IMR-90 (cell line): ENCODE data around the gene ZGRF1. TPM values are rescaled to one million over a fixed set of nuclear protein-coding genes. Genes with fewer than 3 reads are reported as not detected.

Experiments used
- ATAC-seq: fragments of 200-7000 bp; cut with Tn5 transposase; 2 replicates; pipeline ENCODE4 v1.9.1; 2020; ENCODE audit warnings: low read depth, mild to moderate bottlenecking, moderate library complexity
- BruUV-seq: library from RNA; stranded (reverse); fragments of 400-500 nt; replicated peaks from 2 replicates; lab custom pipeline; 2021; lab: Mats Ljungman, UMichigan
- CTCF ChIA-PET: fragments of 300-600 bp; formaldehyde crosslinking; extraction: SDS; loops from one replicate; lab custom pipeline; 2021; ENCODE audit warnings: antibody characterized with exemption; lab: Yijun Ruan, JAX
- POLR2A ChIA-PET: fragments of 300-600 bp; sonication (Branson Sonifier 250); formaldehyde crosslinking; loops from one replicate; lab custom pipeline; 2022; ENCODE audit warnings: antibody characterized with exemption; ENCODE audit not compliant: unreplicated experiment; lab: Charles Lee
- DNase-seq: peaks from one replicate; pipeline ENCODE4 v3.0.0; 2013
- H2AFZ ChIP-seq: replicated peaks from 2 replicates; pipeline ENCODE3; 2013; ENCODE audit warnings: low read length, mild to moderate bottlenecking; ENCODE audit not compliant: poor library complexity
- H2AK5ac ChIP-seq: 2 replicates; pipeline ENCODE4 v1.6.1; 2013; ENCODE audit warnings: low read depth, low read length, inconsistent platforms
- H2AK9ac ChIP-seq: replicated peaks from 2 replicates; pipeline ENCODE3; 2013; ENCODE audit warnings: mild to moderate bottlenecking, low read depth, low read length, moderate library complexity; ENCODE audit not compliant: poor library complexity
- H2BK120ac ChIP-seq: 2 replicates; pipeline ENCODE4 v1.6.1; 2013; ENCODE audit warnings: low read depth, low read length, inconsistent platforms
- H2BK15ac ChIP-seq: 3 replicates; pipeline ENCODE4 v1.6.1; 2013; ENCODE audit warnings: low read depth, low read length, inconsistent platforms
- H2BK20ac ChIP-seq: 2 replicates; pipeline ENCODE4 v1.6.1; 2013; ENCODE audit warnings: low read depth, mild to moderate bottlenecking, inconsistent platforms, low read length, moderate library complexity
- H2BK5ac ChIP-seq: 2 replicates; pipeline ENCODE4 v1.6.1; 2013; ENCODE audit warnings: mild to moderate bottlenecking, low read depth, low read length, inconsistent platforms; ENCODE audit not compliant: poor library complexity, severe bottlenecking
- H3K14ac ChIP-seq: replicated peaks from 2 replicates; pipeline ENCODE4 v1.6.1; 2013; ENCODE audit warnings: low read depth, low read length, inconsistent platforms
- H3K18ac ChIP-seq: 2 replicates; pipeline ENCODE4 v1.6.1; 2013; ENCODE audit warnings: low read depth, low read length, control low read depth
- H3K23ac ChIP-seq: 2 replicates; pipeline ENCODE4 v1.6.1; 2013; ENCODE audit warnings: low read depth, low read length, inconsistent platforms
- H3K27ac ChIP-seq: 2 replicates; pipeline ENCODE4 v1.5.1; 2013; ENCODE audit warnings: mild to moderate bottlenecking, control low read depth, low read length; ENCODE audit not compliant: insufficient read depth
- H3K27me3 ChIP-seq: 2 replicates; pipeline ENCODE4 v1.6.1; 2013; ENCODE audit warnings: low read length; ENCODE audit not compliant: control insufficient read depth, insufficient read depth
- H3K36me3 ChIP-seq: 2 replicates; pipeline ENCODE4 v1.6.1; 2013; ENCODE audit warnings: low read length, mixed read lengths; ENCODE audit not compliant: control insufficient read depth, insufficient read depth
- H3K4ac ChIP-seq: 2 replicates; pipeline ENCODE4 v1.6.1; 2013; ENCODE audit warnings: low read depth, low read length, inconsistent platforms
- H3K4me1 ChIP-seq: 2 replicates; pipeline ENCODE4 v1.6.1; 2013; ENCODE audit warnings: low read length, mixed read lengths; ENCODE audit not compliant: control insufficient read depth, insufficient read depth
- H3K4me2 ChIP-seq: 2 replicates; pipeline ENCODE4 v1.6.1; 2013; ENCODE audit warnings: low read depth, mild to moderate bottlenecking, control low read depth, low read length, moderate library complexity
- H3K4me3 ChIP-seq: 2 replicates; pipeline ENCODE4 v1.5.1; 2013; ENCODE audit warnings: low read depth, mild to moderate bottlenecking, control low read depth, low read length, moderate library complexity; ENCODE audit not compliant: insufficient read depth
- H3K56ac ChIP-seq: 2 replicates; pipeline ENCODE4 v1.6.1; 2013; ENCODE audit warnings: low read length, inconsistent platforms; ENCODE audit not compliant: insufficient read depth; ENCODE audit errors: extremely low read depth
- H3K79me1 ChIP-seq, 2 experiments: 2 replicates each; pipeline ENCODE4 v1.6.1; 2013; ENCODE audit warnings: low read length in 2 of 2, inconsistent platforms in 1 of 2, low read depth in 1 of 2
- H3K9ac ChIP-seq: 2 replicates; pipeline ENCODE4 v1.6.1; 2013; ENCODE audit warnings: low read depth, low read length, control low read depth
- H3K9me1 ChIP-seq: 2 replicates; pipeline ENCODE4 v1.6.1; 2013; ENCODE audit warnings: low read length, inconsistent platforms; ENCODE audit not compliant: insufficient read depth
- H3K9me3 ChIP-seq: 2 replicates; pipeline ENCODE4 v1.6.1; 2013; ENCODE audit warnings: low read length; ENCODE audit not compliant: control insufficient read depth, insufficient read depth
- H4K20me1 ChIP-seq: 2 replicates; pipeline ENCODE4 v1.6.1; 2013; ENCODE audit warnings: low read length, inconsistent platforms; ENCODE audit not compliant: insufficient read depth
- H4K5ac ChIP-seq: 2 replicates; pipeline ENCODE4 v1.6.1; 2013; ENCODE audit warnings: mild to moderate bottlenecking, low read depth, low read length, control low read depth
- H4K8ac ChIP-seq, 2 experiments: 2 replicates each; pipeline ENCODE4 v1.6.1; 2013; ENCODE audit warnings: low read depth in 2 of 2, low read length in 2 of 2, control low read depth in 1 of 2, inconsistent platforms in 1 of 2
- H4K91ac ChIP-seq: 2 replicates; pipeline ENCODE4 v1.6.1; 2013; ENCODE audit warnings: low read depth, low read length, inconsistent platforms; ENCODE audit not compliant: insufficient read depth
- CEBPB ChIP-seq: IDR thresholded peaks from 2 replicates; pipeline ENCODE4 v1.6.1; 2012; ENCODE audit warnings: low read depth, low read length, improper control_type of control experiment
- CHD1 ChIP-seq: IDR thresholded peaks from 2 replicates; pipeline ENCODE4 v1.6.1; 2012; ENCODE audit warnings: low read depth, low read length, improper control_type of control experiment
- MAFK ChIP-seq: IDR thresholded peaks from 2 replicates; pipeline ENCODE4 v1.6.1; 2012; ENCODE audit warnings: low read depth, low read length, improper control_type of control experiment
- NFE2L2 ChIP-seq: fragments of 150-350 bp; IDR thresholded peaks from 2 replicates; pipeline ENCODE4 v1.6.1; 2016; ENCODE audit warnings: low read depth, mild to moderate bottlenecking, low read length
- POLR2A ChIP-seq: IDR thresholded peaks from 2 replicates; pipeline ENCODE4 v1.6.1; 2012; ENCODE audit warnings: mild to moderate bottlenecking, low read depth, low read length
- RAD21 ChIP-seq: IDR thresholded peaks from 2 replicates; pipeline ENCODE4 v1.6.1; 2012; ENCODE audit warnings: low read length, improper control_type of control experiment
- RCOR1 ChIP-seq: IDR thresholded peaks from 2 replicates; pipeline ENCODE4 v1.6.1; 2012; ENCODE audit warnings: mild to moderate bottlenecking, low read length, improper control_type of control experiment; ENCODE audit not compliant: insufficient replicate concordance
- WGBS, 2 experiments: methylation state at CpG; one replicate each; pipeline versions ENCODE4 v1.1.5 to v1.1.7; 2013; ENCODE audit warnings: missing lambda C conversion rate in 2 of 2; ENCODE audit not compliant: insufficient read length in 1 of 2; ENCODE audit errors: extremely low coverage in 2 of 2; 5-methylcytosine and 5-hydroxymethylcytosine counted together
- dilution Hi-C: fragments of 300-500 bp; cut with HindIII; formaldehyde crosslinking; loops from one replicate; pipeline ENCODE4 v1.14.3; 2018; ENCODE audit warnings: low sequenced_read_pairs; ENCODE audit not compliant: unreplicated experiment
- in situ Hi-C: fragments of 300-500 bp; cut with MboI; formaldehyde crosslinking; loops from 3 replicates; pipeline ENCODE4 v1.14.3; 2019; ENCODE audit warnings: low sequenced_read_pairs, inconsistent platforms, mixed read lengths
- intact Hi-C: fragments of 100-400 bp; cut with micrococcal nuclease; formaldehyde crosslinking; loops from 2 replicates; pipeline ENCODE4 v1.10.0; 2022
- polyA plus RNA-seq, 3 experiments: library from polyadenylated mRNA; depleted of rRNA; stranded (reverse); fragments of >200 nt; gene quantifications; 2 replicates each; pipeline ENCODE4 v1.2.3, GENCODE V29; 2012; ENCODE audit warnings: low replicate concordance in 1 of 3
- total RNA-seq: library from RNA; depleted of rRNA; stranded (reverse); fragments of >200 nt; gene quantifications from 2 replicates; pipeline ENCODE4 v1.2.3, GENCODE V29; 2012
- TF ChIP-seq, protein P1 (sequence below): conservative IDR thresholded peaks from 2 replicates; pipeline ENCODE4 v1.5.1; 2012; ENCODE audit warnings: mild to moderate bottlenecking, low read depth, low read length, improper control_type of control experiment
- TF ChIP-seq, protein P2 (sequence below): fragments of 150-350 bp; IDR thresholded peaks from 2 replicates; pipeline ENCODE4 v1.6.1; 2017; ENCODE audit warnings: mild to moderate bottlenecking, antibody characterized with exemption, low read length, low read depth

ZGRF1 gene
- total and polyA plus RNA-seq, 2 of the 4 experiments (the other 2 are of a cell fraction), result 2.8 to 5.6 TPM

- CTCF ChIA-PET, result interaction anchor here (0.6 kb wide), 1 partner anchor 13 kb away, joined by 4 read pairs; no protein-coding TSS in a partner anchor
These were observed 78.9 kb downstream of the ZGRF1 start for GRCh38 chr4:112557676-112558411.

More at GRCh38 chr4:112557676-112558411, 78.9 kb downstream of the ZGRF1 start:
- H3K27me3 ChIP-seq, result no peaks in the 10 kb centered on the region
- DNase-seq (no peak), ATAC-seq (no peak)
- H3K36me3 ChIP-seq, result no peaks in the 10 kb centered on the region
- in situ Hi-C loops, result no loop called here
- no peak overlapping the region for H3K56ac ChIP-seq
- no peak overlapping the region for H3K9ac ChIP-seq
- peaks cover 4% of the 10 kb centered on the region; the same call in 1 of the 2 replicates for H3K4me1 ChIP-seq
- no peak overlapping the region for H2AFZ ChIP-seq
- no CpG with 5 or more reads among the region's 2 CpGs for WGBS, 2 experiments
- no peak overlapping the region for H3K14ac ChIP-seq
- no peaks in the 10 kb centered on the region for H4K20me1 ChIP-seq
- no peak overlapping the region for H3K23ac ChIP-seq
- H4K91ac ChIP-seq, result no peak overlapping the region
- H4K5ac ChIP-seq, result no peak overlapping the region
- no peak overlapping the region for H2BK5ac ChIP-seq
- no peak overlapping the region for H3K18ac ChIP-seq
- intact Hi-C loops, result no loop called here
- H2BK20ac ChIP-seq, result no peak overlapping the region
- H3K79me1 ChIP-seq, result no peaks in the 10 kb centered on the region
- H4K8ac ChIP-seq, result no peak overlapping the region
- H2AK9ac ChIP-seq, result no peak overlapping the region
- dilution Hi-C loops, result no loop called here
- no peak overlapping the region for H3K27ac ChIP-seq
- H3K9me3 ChIP-seq, result no peaks in the 10 kb centered on the region
- H3K4me3 ChIP-seq, result no peak overlapping the region
- no peak overlapping the region for H2BK15ac ChIP-seq
- POLR2A ChIA-PET, result no interaction called here
- H3K4ac ChIP-seq, result no peak overlapping the region
- no peak overlapping the region for H2BK120ac ChIP-seq
- TF ChIP-seq, protein P1, sequence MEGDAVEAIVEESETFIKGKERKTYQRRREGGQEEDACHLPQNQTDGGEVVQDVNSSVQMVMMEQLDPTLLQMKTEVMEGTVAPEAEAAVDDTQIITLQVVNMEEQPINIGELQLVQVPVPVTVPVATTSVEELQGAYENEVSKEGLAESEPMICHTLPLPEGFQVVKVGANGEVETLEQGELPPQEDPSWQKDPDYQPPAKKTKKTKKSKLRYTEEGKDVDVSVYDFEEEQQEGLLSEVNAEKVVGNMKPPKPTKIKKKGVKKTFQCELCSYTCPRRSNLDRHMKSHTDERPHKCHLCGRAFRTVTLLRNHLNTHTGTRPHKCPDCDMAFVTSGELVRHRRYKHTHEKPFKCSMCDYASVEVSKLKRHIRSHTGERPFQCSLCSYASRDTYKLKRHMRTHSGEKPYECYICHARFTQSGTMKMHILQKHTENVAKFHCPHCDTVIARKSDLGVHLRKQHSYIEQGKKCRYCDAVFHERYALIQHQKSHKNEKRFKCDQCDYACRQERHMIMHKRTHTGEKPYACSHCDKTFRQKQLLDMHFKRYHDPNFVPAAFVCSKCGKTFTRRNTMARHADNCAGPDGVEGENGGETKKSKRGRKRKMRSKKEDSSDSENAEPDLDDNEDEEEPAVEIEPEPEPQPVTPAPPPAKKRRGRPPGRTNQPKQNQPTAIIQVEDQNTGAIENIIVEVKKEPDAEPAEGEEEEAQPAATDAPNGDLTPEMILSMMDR, result no peak
- TF ChIP-seq RAD21, result no peak
- no peak for TF ChIP-seq CEBPB
- TF ChIP-seq, protein P2, sequence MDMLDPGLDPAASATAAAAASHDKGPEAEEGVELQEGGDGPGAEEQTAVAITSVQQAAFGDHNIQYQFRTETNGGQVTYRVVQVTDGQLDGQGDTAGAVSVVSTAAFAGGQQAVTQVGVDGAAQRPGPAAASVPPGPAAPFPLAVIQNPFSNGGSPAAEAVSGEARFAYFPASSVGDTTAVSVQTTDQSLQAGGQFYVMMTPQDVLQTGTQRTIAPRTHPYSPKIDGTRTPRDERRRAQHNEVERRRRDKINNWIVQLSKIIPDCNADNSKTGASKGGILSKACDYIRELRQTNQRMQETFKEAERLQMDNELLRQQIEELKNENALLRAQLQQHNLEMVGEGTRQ, result no peak
- no peak for TF ChIP-seq MAFK
- TF ChIP-seq POLR2A, result no peak
- TF ChIP-seq RCOR1, result no peak
- TF ChIP-seq NFE2L2, result no peak
- no peak for TF ChIP-seq CHD1
- no peak overlapping the region for H2AK5ac ChIP-seq
- no peak overlapping the region for H3K4me2 ChIP-seq
- BruUV-seq, result no TSS peak
- peaks cover 4% of the 10 kb centered on the region; the same call in 1 of the 2 replicates for H3K9me1 ChIP-seq
